Measurements from ENCODE around the gene SUCO.

GRCh38 chr1:172602706-172603105, 69.8 kb downstream of the SUCO start:
- TF ChIP-seq POLR2A (IDR thresholded peaks at IDR 0.05) (no peak), CTCF (IDR thresholded peaks at IDR 0.05) (no peak), POLR2AphosphoS5 (IDR thresholded peaks at IDR 0.05) (no peak), EP300 (IDR thresholded peaks at IDR 0.05) (no peak)

All from gastroesophageal sphincter (tissue), 3 donors.